K562 (cell line): ENCODE measurements around the gene CSF1. TPM values are rescaled to one million over a fixed set of nuclear protein-coding genes. Genes with fewer than 3 reads are reported as not detected.
A peak's percentile ranks its signal among the peaks of the same experiment; 100 is the strongest.

Source experiments
- ATAC-seq: fragments of 200-7000 bp; cut with Tn5 transposase; 3 replicates; pipeline ENCODE4 v1.9.1; 2020; ENCODE audit warnings: moderate library complexity
- BruUV-seq: library from RNA; stranded (reverse); fragments of 400-500 nt; replicated peaks from 2 replicates; lab custom pipeline; 2021; lab: Mats Ljungman, UMichigan
- CTCF ChIA-PET: fragments of 300-600 bp; formaldehyde crosslinking; extraction: SDS; loops from one replicate; lab custom pipeline; 2021; ENCODE audit warnings: low intra/inter-chr PET ratio; lab: Yijun Ruan, JAX
- POLR2A ChIA-PET: fragments of 300-600, 350-650 bp; sonication (Branson Sonifier 250); formaldehyde crosslinking; extraction: SDS; loops from one replicate; lab custom pipeline; 2021; ENCODE audit warnings: antibody characterized with exemption, inconsistent platforms; lab: Yijun Ruan, JAX
- DNase-seq, 4 experiments: peaks; one replicate each; pipeline versions ENCODE4 v3.0.0 to v3.0.0-alpha.2; 2011 to 2018; ENCODE audit warnings: low spot score in 3 of 4, mixed read lengths in 3 of 4; ENCODE audit errors: extremely low read depth in 1 of 4
- FAIRE-seq: peaks from 2 replicates; lab custom pipeline; 2011; peaks lifted over from hg19 to GRCh38; lab: Jason Lieb, UNC
- H2AFZ ChIP-seq: 2 replicates; pipeline ENCODE4 v1.6.0; 2011; ENCODE audit warnings: low read depth, low read length, control low read depth, inconsistent platforms
- H3K27ac ChIP-seq: fragments of 200-600 bp; 3 replicates; pipeline ENCODE4 v1.8.0; 2011; ENCODE audit warnings: low read depth, mild to moderate bottlenecking, control low read depth, inconsistent platforms, low read length, moderate library complexity, mixed read lengths; ENCODE audit errors: extremely low read depth
- H3K27me3 ChIP-seq, 2 experiments: fragments of 300-600 bp in 1 of 2; 2 replicates in 1 of 2; 3 replicates in 1 of 2; pipeline versions ENCODE4 v1.6.0 to v1.8.0; 2011; ENCODE audit warnings: inconsistent platforms in 2 of 2, low read length in 2 of 2, mild to moderate bottlenecking in 1 of 2, mixed read lengths in 1 of 2, moderate library complexity in 1 of 2; ENCODE audit not compliant: control insufficient read depth in 2 of 2, insufficient read depth in 2 of 2
- H3K36me3 ChIP-seq: fragments of 300-600 bp; 3 replicates; pipeline ENCODE4 v1.8.0; 2011; ENCODE audit warnings: mild to moderate bottlenecking, low read length, inconsistent platforms; ENCODE audit not compliant: control insufficient read depth, insufficient read depth
- H3K4me1 ChIP-seq, 2 experiments: fragments of 200-600 bp in 1 of 2; replicated peaks in 1 of 2; 2 replicates in 1 of 2; 3 replicates in 1 of 2; pipeline versions ENCODE4 v1.5.1 to v1.8.0; 2011; ENCODE audit warnings: inconsistent platforms in 2 of 2, low read length in 2 of 2, mild to moderate bottlenecking in 1 of 2, mixed read lengths in 1 of 2, moderate library complexity in 1 of 2; ENCODE audit not compliant: control insufficient read depth in 2 of 2, insufficient read depth in 2 of 2
- H3K4me2 ChIP-seq: 2 replicates; pipeline ENCODE4 v1.6.1; 2011; ENCODE audit warnings: low read length, control low read depth, inconsistent platforms, mixed read lengths; ENCODE audit not compliant: insufficient read depth
- H3K4me3 ChIP-seq: fragments of 200-600 bp; sonication (generic), shearing (Covaris generic); 2 replicates; pipeline ENCODE4 v1.5.1; 2016; ENCODE audit warnings: control low read depth, inconsistent platforms
- H3K79me2 ChIP-seq: fragments of 200-600 bp; 3 replicates; pipeline ENCODE4 v1.8.0; 2011; ENCODE audit warnings: low read length, inconsistent platforms; ENCODE audit not compliant: control insufficient read depth, insufficient read depth
- H3K9ac ChIP-seq, 2 experiments: 2 replicates each; pipeline versions ENCODE4 v1.6.0 to v1.6.1; 2011; ENCODE audit warnings: low read depth in 2 of 2, low read length in 2 of 2, control low read depth in 1 of 2, inconsistent platforms in 1 of 2, mild to moderate bottlenecking in 1 of 2, mixed read lengths in 1 of 2; ENCODE audit not compliant: insufficient read depth in 1 of 2
- H3K9me1 ChIP-seq: one replicate; pipeline ENCODE4 v1.6.0; 2011; ENCODE audit warnings: inconsistent platforms, mild to moderate bottlenecking, low read length, moderate library complexity; ENCODE audit not compliant: control insufficient read depth, insufficient read depth
- H3K9me3 ChIP-seq: replicated peaks from 2 replicates; pipeline ENCODE4 v1.5.1; 2011; ENCODE audit warnings: low read depth, low read length, inconsistent platforms; ENCODE audit not compliant: control insufficient read depth, insufficient read depth
- H4K20me1 ChIP-seq: replicated peaks from 2 replicates; pipeline ENCODE4 v1.6.1; 2011; ENCODE audit warnings: low read length, inconsistent platforms, mixed read lengths; ENCODE audit not compliant: control insufficient read depth, insufficient read depth
- TBL1XR1 ChIP-seq, 2 experiments: IDR thresholded peaks; 2 replicates each; pipeline ENCODE4 v1.6.1; 2012; ENCODE audit warnings: improper control_type of control experiment in 2 of 2, low read length in 2 of 2, mild to moderate bottlenecking in 1 of 2
- TCF7 ChIP-seq: sonication (generic); IDR thresholded peaks from 2 replicates; pipeline ENCODE4 v1.6.1; 2016; ENCODE audit warnings: antibody characterized with exemption, borderline replicate concordance
- WGBS: fragments of 100-300 bp; shearing (Covaris generic); methylation state at CpG from one replicate; pipeline ENCODE4 v1.1.6; 2016; ENCODE audit warnings: low coverage, mixed read lengths; ENCODE audit not compliant: insufficient coverage; ENCODE audit errors: missing lambda C conversion rate; 5-methylcytosine and 5-hydroxymethylcytosine counted together
- in situ Hi-C: fragments of 300-500 bp; cut with MboI; formaldehyde crosslinking; loops from 4 replicates; pipeline ENCODE4 v1.15.0; 2018; ENCODE audit warnings: inconsistent platforms, mixed read lengths
- intact Hi-C: fragments of 100-400 bp; cut with micrococcal nuclease; formaldehyde crosslinking; loops from 2 replicates; pipeline ENCODE4 v1.14.2; 2022
- polyA plus RNA-seq, 8 experiments: library from polyadenylated mRNA; depleted of rRNA in 4 of 8; stranded (reverse) in 5 of 8; unstranded in 3 of 8; fragments of >200 nt; fragmentation: Nextera tagmentation in 2 of 8; fragmentation: Illumina TruSeq in 1 of 8; extraction: Ambion mirVana in 2 of 8; extraction: Trizol in 1 of 8; gene quantifications; 2 replicates each; pipeline versions ENCODE4 v1.2.1 to v1.2.3, GENCODE V29; 2011 to 2014; ENCODE audit warnings: inconsistent platforms in 1 of 8, missing spikeins in 1 of 8
- total RNA-seq, 7 experiments: library from RNA; depleted of rRNA in 6 of 7; stranded (reverse); fragments of >200 nt in 6 of 7; fragmentation: Illumina TruSeq in 2 of 7; extraction: Trizol in 2 of 7; gene quantifications; 2 replicates each; pipeline versions ENCODE4 v1.2.1 to v1.2.3, GENCODE V29; 2011 to 2021; ENCODE audit warnings: low replicate concordance in 1 of 7
- TF ChIP-seq, protein P1 (sequence below): fragments of 450-650 bp; IDR thresholded peaks from 2 replicates; pipeline ENCODE4 v1.6.1; 2016

The CSF1 gene
- total and polyA plus RNA-seq, 9 of the 15 experiments (the other 6 are each of a cell fraction or from before 2014, with no cell fraction given) = 0.18 to 11.8 (median 2.8) TPM

DNA sequence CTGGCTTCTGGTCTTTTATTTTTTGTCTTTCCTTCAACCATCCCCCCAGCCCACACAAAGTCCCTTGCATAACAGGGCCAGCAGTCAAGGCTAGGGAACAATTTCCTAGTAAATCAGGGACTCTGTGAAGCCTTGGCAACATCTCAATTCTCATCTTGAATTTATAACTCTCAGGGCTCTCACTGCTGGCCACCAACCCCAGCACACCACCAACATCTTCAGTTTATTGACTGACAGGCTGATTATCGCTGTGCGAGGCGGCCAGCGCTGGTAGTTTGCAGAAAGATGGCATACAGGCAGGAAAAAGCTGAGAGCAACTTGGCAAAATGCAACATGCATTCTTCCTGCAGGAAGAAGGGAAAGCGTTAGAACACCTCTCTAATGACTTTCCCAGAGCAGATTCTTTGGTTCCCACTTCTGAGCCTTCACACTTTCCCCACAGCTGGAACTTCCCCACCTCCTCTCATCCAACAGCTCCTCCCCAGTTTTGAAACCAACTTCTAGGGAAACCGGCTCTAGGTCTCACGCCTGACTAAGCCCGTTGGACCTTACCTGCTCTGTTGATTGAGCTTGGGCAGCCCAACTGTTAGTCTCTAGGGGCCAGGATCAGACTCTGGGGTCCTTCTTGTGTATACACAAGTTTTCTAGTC lies 26.3 kb upstream of the CSF1 start:
- Histone ChIP-seq H3K9me1 (no peaks in the 10 kb centered on the region), H3K9ac (no peak overlapping the region), H3K4me2 (no peak overlapping the region), H3K36me3 (no peaks in the 10 kb centered on the region), H2AFZ (no peak overlapping the region), H3K4me3 (no peak overlapping the region), H3K79me2 (no peaks in the 10 kb centered on the region), H3K27ac (no peak overlapping the region), H4K20me1 (no peaks in the 10 kb centered on the region), H3K27me3 (no peaks in the 10 kb centered on the region), H3K9me3 (no peaks in the 10 kb centered on the region), H3K4me1 (peaks cover 23 to 44% of the 10 kb centered on the region in 2 experiments)
- POLR2A ChIA-PET = interaction anchor here (0.6 to 1.6 kb wide), 3 partner anchors 10 to 15 kb away, joined by 3 to 6 read pairs (median 3); no protein-coding TSS in a partner anchor
- BruUV-seq = no TSS peak
- in situ Hi-C loops = no loop called here
- CTCF ChIA-PET = no interaction called here
- ATAC-seq (no peak), FAIRE-seq (no peak), DNase-seq (no peak)
- intact Hi-C loops = no loop called here
- TF ChIP-seq, protein P1, sequence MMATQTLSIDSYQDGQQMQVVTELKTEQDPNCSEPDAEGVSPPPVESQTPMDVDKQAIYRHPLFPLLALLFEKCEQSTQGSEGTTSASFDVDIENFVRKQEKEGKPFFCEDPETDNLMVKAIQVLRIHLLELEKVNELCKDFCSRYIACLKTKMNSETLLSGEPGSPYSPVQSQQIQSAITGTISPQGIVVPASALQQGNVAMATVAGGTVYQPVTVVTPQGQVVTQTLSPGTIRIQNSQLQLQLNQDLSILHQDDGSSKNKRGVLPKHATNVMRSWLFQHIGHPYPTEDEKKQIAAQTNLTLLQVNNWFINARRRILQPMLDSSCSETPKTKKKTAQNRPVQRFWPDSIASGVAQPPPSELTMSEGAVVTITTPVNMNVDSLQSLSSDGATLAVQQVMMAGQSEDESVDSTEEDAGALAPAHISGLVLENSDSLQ = peak; percentile 15; the same call in 1 of the 2 replicates
- TF ChIP-seq TBL1XR1 (IDR thresholded peaks at IDR 0.05; ENCODE audit: low read length in 2 of 2) (no peak), TCF7 (no peak)
- WGBS = 74% methylated on average over 8 of the region's 8 CpGs
